Measurements from ENCODE around the gene GPHB5. TPM values are rescaled to one million over a fixed set of nuclear protein-coding genes. Genes with fewer than 3 reads are reported as not detected.

The GPHB5 gene
- total RNA-seq, 2 donors from 2014 or later: not detected

GRCh38 chr14:63273129-63273528, 45.6 kb downstream of the GPHB5 start:
- intact Hi-C loops (cut with DNase I): loop anchor here in 1 of 2 donors (5.0 kb wide), 1 partner anchor 1091 kb away; no protein-coding TSS in a partner anchor
- DNase-seq (no peak), ATAC-seq (no peak)

- DNase-seq (no peak), ATAC-seq (no peak)
- intact Hi-C loops (cut with DNase I): loop anchor here in 1 of 2 donors (5.0 kb wide), 1 partner anchor 1087 kb away; no protein-coding TSS in a partner anchor
Observed at GRCh38 chr14:63269561-63270225, 49.0 kb downstream of the GPHB5 start.

- intact Hi-C loops (cut with DNase I): no loop called here
- no peak for ATAC-seq
- no peak for DNase-seq
Observed at GRCh38 chr14:63268771-63269170, 50.0 kb downstream of the GPHB5 start.

- intact Hi-C loops (cut with DNase I): no loop called here
- DNase-seq: no peak
- no peak for ATAC-seq
Observed at GRCh38 chr14:63267171-63267570, 51.6 kb downstream of the GPHB5 start.

GRCh38 chr14:63266106-63266505, 52.6 kb downstream of the GPHB5 start:
- no peak for ATAC-seq
- intact Hi-C loops (cut with DNase I): no loop called here
- no peak for DNase-seq

Other genes with a start within 250 kb of the GPHB5 start
- 10 to 100 TPM; 19.5 to 27.1 TPM for gene RHOJ, start 114.5 kb downstream of the GPHB5 start, total RNA-seq
- gene PPP2R5E, start 224.4 kb upstream of the GPHB5 start, total RNA-seq: 10 to 100 TPM; 33.4 to 36.6 TPM